T-cell (primary cell): ENCODE results near the gene RUVBL1. TPM values are rescaled to one million over a fixed set of nuclear protein-coding genes. Genes with fewer than 3 reads are reported as not detected.

ENCODE experiments used
- ATAC-seq, 4 experiments: fragments of 200-7000 bp in 3 of 4; fragments of 150-1000 bp in 1 of 4; cut with Tn5 transposase; replicated peaks in 1 of 4; 1 replicate in 3 of 4; 2 replicates in 1 of 4; pipeline ENCODE4 v1.10.0; 2021; ENCODE audit warnings: moderate library complexity in 3 of 4, mild to moderate bottlenecking in 2 of 4, moderate number of reproducible peaks in 1 of 4
- CTCF ChIA-PET, 2 donors: fragments of 300-600 bp; sonication (Branson Sonifier 250); formaldehyde crosslinking; loops; one replicate each; lab custom pipeline; 2022; ENCODE audit warnings: antibody characterized with exemption in 2 of 2; lab: Charles Lee
- POLR2A ChIA-PET, 2 donors: fragments of 300-600 bp; sonication (Branson Sonifier 250); formaldehyde crosslinking; loops; one replicate each; lab custom pipeline; 2022; ENCODE audit warnings: antibody characterized with exemption in 2 of 2; lab: Charles Lee
- DNase-seq, 35 experiments: peaks; one replicate each; pipeline versions ENCODE4 v3.0.0 to v3.0.0-alpha.2; 2013 to 2023
- H3K27ac ChIP-seq: one replicate; pipeline ENCODE4 v1.5.1; 2013; ENCODE audit warnings: low read length
- H3K27me3 ChIP-seq, 2 experiments: replicated peaks in 1 of 2; 1 replicate in 1 of 2; 2 replicates in 1 of 2; pipeline versions ENCODE4 v1.6.1 to v1.7.0; 2013; ENCODE audit warnings: low read length in 1 of 2, mixed read lengths in 1 of 2; ENCODE audit not compliant: control insufficient read depth in 2 of 2, insufficient read depth in 2 of 2; ENCODE audit errors: extremely low read depth in 1 of 2
- H3K36me3 ChIP-seq, 2 donors: 1 replicate in 1 of 2; 2 replicates in 1 of 2; pipeline versions ENCODE4 v1.6.1 to v1.7.0; 2013; ENCODE audit warnings: low read length in 1 of 2; ENCODE audit not compliant: control insufficient read depth in 2 of 2, insufficient read depth in 1 of 2; ENCODE audit errors: extremely low read depth in 1 of 2
- H3K4me1 ChIP-seq, 2 experiments: 1 replicate in 1 of 2; 2 replicates in 1 of 2; pipeline versions ENCODE4 v1.6.1 to v1.7.0; 2013; ENCODE audit warnings: low read length in 2 of 2, mixed read lengths in 1 of 2; ENCODE audit not compliant: insufficient read depth in 2 of 2, control insufficient read depth in 1 of 2; ENCODE audit errors: extremely low read depth in 1 of 2
- H3K4me3 ChIP-seq, 2 donors: 1 replicate in 1 of 2; 2 replicates in 1 of 2; pipeline versions ENCODE4 v1.5.1 to v1.7.0; 2013; ENCODE audit warnings: mild to moderate bottlenecking in 2 of 2, low read length in 1 of 2, moderate library complexity in 1 of 2; ENCODE audit not compliant: control insufficient read depth in 1 of 2; ENCODE audit errors: extremely low read depth in 1 of 2
- H3K9me3 ChIP-seq: 2 replicates; pipeline ENCODE4 v1.7.0; 2013
- H3K27ac Mint-ChIP-seq, 2 donors: one replicate each; pipeline ENCODE4 v1.8.0; 2020 to 2021; ENCODE audit warnings: mild to moderate bottlenecking in 2 of 2, mixed read lengths in 2 of 2
- H3K27me3 Mint-ChIP-seq, 2 donors: one replicate each; pipeline ENCODE4 v1.8.0; 2021 to 2022; ENCODE audit warnings: mixed read lengths in 2 of 2
- H3K36me3 Mint-ChIP-seq: one replicate; pipeline ENCODE4 v1.8.0; 2021; ENCODE audit warnings: mixed read lengths
- H3K4me1 Mint-ChIP-seq, 3 donors: one replicate each; pipeline ENCODE4 v1.8.0; 2020 to 2022; ENCODE audit warnings: mixed read lengths in 3 of 3, mild to moderate bottlenecking in 1 of 3
- H3K4me3 Mint-ChIP-seq, 3 donors: one replicate each; pipeline ENCODE4 v1.8.0; 2020 to 2022; ENCODE audit warnings: mild to moderate bottlenecking in 3 of 3, mixed read lengths in 3 of 3, moderate library complexity in 3 of 3
- H3K9me3 Mint-ChIP-seq, 3 donors: one replicate each; pipeline ENCODE4 v1.8.0; 2020 to 2022; ENCODE audit warnings: mixed read lengths in 3 of 3
- WGBS: methylation state at CpG from one replicate; pipeline ENCODE4 v1.1.5; 2013; ENCODE audit warnings: missing lambda C conversion rate; ENCODE audit not compliant: insufficient coverage; 5-methylcytosine and 5-hydroxymethylcytosine counted together
- total RNA-seq, 35 experiments: library from RNA in 6 of 35; stranded (reverse) in 6 of 35; fragments of 120-200 nt in 1 of 35; gene quantifications; one replicate each; pipeline versions ENCODE4 v1.2.1 to v1.2.4 and lab custom pipeline; 2013 to 2026

Gene RUVBL1
- total RNA-seq, 5 donors from 2014 or later (not counting 1 experiment from before 2014, with no cell fraction given), result 21.4 to 33.4 (median 29.9) TPM

DNA sequence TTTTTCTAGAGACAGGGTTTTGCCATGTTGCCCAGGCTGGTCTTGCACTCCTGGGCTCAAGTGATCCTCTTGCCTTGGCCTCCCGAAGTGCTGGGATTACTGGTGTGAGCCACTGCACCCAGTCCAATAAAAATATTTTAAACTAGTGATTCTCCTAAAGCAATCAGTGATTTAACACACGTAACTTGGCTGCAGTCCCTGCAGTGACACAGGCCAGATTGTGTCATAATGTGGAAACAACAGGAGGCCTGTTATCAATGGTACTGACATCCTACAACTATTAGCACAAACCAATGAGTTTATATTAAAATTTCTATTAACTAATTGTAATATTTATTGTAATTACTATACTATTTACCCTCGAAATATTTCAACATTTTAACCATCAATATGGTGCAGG is 73.0 kb downstream of the RUVBL1 start:
- Mint-ChIP-seq H3K4me1 (peaks cover 37 to 41% (median 39%) of the 10 kb centered on the region in 3 donors), H3K9me3 (no peaks in the 10 kb centered on the region), H3K27ac (no peak overlapping the region), H3K27me3 (peaks cover 4 to 11% of the 10 kb centered on the region in 2 donors), H3K4me3 (peak overlapping the region; percentile 88 to 98 (median 96)), H3K36me3 (peaks cover 26% of the 10 kb centered on the region)
- H3K27ac ChIP-seq, result no peak overlapping the region
- WGBS, result no CpG with 5 or more reads among the region's 3 CpGs
- H3K4me3 ChIP-seq, result no peak overlapping the region
- peaks cover 0 to 12% of the 10 kb centered on the region in 2 donors for H3K36me3 ChIP-seq
- H3K9me3 ChIP-seq, result no peaks in the 10 kb centered on the region
- CTCF ChIA-PET, result no interaction called here
- DNase-seq, result no peak
- no peak for ATAC-seq
- POLR2A ChIA-PET, result no interaction called here
- no peaks in the 10 kb centered on the region for H3K27me3 ChIP-seq
- peaks cover 26 to 28% of the 10 kb centered on the region in 2 experiments for H3K4me1 ChIP-seq

DNA sequence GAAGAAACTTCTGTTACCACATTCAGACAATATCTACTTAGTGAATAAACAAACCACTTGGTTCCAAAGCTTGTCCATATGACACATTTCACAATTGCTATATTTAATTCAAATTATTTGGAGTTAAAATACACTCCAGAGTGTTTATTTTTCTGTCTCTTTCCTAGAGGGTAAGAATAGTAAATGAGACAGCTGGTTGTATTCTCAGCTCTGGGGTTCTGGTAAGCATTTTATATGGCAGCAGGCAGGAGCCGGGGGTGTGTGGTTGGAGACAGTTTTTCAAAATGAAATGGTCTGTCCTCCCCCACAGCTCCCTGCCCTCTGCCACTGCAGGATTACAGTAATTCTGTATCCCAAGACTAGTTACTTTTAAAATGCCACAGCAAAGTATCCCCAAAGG is 82.3 kb downstream of the RUVBL1 start:
- Mint-ChIP-seq H3K4me1 (no peaks in the 10 kb centered on the region), H3K27ac (no peak overlapping the region), H3K27me3 (peaks cover 8 to 18% of the 10 kb centered on the region in 2 donors), H3K4me3 (no peak overlapping the region), H3K9me3 (no peaks in the 10 kb centered on the region), H3K36me3 (no peaks in the 10 kb centered on the region)
- H3K4me1 ChIP-seq, result no peaks in the 10 kb centered on the region
- H3K36me3 ChIP-seq, result no peaks in the 10 kb centered on the region
- ChIA-PET POLR2A (no interaction called here), CTCF (no interaction called here)
- ATAC-seq (no peak), DNase-seq (no peak)
- H3K4me3 ChIP-seq, result no peak overlapping the region
- peaks cover 0 to 13% of the 10 kb centered on the region in 2 experiments for H3K27me3 ChIP-seq
- no peaks in the 10 kb centered on the region for H3K9me3 ChIP-seq
- WGBS, result no CpG with 5 or more reads among the region's 1 CpG
- no peak overlapping the region for H3K27ac ChIP-seq

DNA sequence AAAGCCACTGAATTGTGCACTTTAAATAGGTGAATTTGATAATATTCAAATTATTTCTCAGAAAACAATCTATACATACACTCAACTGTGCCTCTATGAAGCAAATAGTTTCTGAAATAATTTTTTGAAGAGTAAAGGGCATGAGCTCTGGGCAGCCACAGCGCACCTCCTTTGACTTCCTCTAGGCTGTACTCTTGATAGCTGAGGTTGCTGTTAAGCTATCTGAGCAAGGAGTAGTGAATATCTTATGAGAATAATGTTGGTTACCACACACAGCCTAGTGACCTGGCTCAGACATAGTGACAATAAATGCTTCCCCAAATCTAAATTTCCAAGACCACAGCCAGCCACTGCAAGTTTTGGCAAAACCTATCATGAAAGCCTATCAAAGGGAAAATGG is 83.0 kb downstream of the RUVBL1 start:
- ATAC-seq, result no peak
- Mint-ChIP-seq H3K27me3 (peaks cover 8 to 14% of the 10 kb centered on the region in 2 donors), H3K4me3 (no peak overlapping the region), H3K9me3 (no peaks in the 10 kb centered on the region), H3K36me3 (no peaks in the 10 kb centered on the region), H3K4me1 (no peaks in the 10 kb centered on the region), H3K27ac (no peak overlapping the region)
- Histone ChIP-seq H3K27ac (no peak overlapping the region), H3K9me3 (no peaks in the 10 kb centered on the region), H3K4me1 (no peaks in the 10 kb centered on the region), H3K4me3 (no peak overlapping the region), H3K27me3 (peaks cover 0 to 13% of the 10 kb centered on the region in 2 experiments), H3K36me3 (no peaks in the 10 kb centered on the region)
- WGBS, result no CpG with 5 or more reads among the region's 1 CpG
- ChIA-PET POLR2A (no interaction called here), CTCF (no interaction called here)
- DNase-seq, result no peak

DNA sequence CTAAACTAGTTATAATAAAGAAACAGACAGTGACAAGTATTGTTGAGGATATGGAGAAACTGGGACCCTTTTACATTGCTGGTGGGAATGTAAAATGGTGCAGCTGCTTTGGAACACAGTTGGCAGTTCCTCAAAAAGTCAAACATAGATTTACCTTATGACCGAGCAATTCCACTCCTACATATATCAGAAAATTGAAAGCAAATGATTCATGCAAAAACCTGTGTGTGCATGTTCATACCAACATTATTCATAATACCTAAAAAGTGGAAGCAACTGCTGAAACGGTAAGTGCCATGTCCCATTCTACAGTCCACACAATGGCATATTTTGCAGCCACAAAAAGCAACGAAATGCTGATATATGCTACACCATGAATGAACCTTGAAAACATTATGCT is 83.6 kb downstream of the RUVBL1 start:
- Histone ChIP-seq H3K4me1 (no peaks in the 10 kb centered on the region), H3K36me3 (no peaks in the 10 kb centered on the region), H3K27me3 (peaks cover 0 to 12% of the 10 kb centered on the region in 2 experiments), H3K4me3 (no peak overlapping the region), H3K9me3 (no peaks in the 10 kb centered on the region), H3K27ac (no peak overlapping the region)
- Mint-ChIP-seq H3K27me3 (peaks cover 13 to 16% of the 10 kb centered on the region in 2 donors), H3K27ac (no peak overlapping the region), H3K4me1 (no peaks in the 10 kb centered on the region), H3K36me3 (no peaks in the 10 kb centered on the region), H3K4me3 (no peak overlapping the region), H3K9me3 (no peaks in the 10 kb centered on the region)
- 64% methylated on average over 2 of the region's 3 CpGs for WGBS
- ChIA-PET POLR2A (no interaction called here), CTCF (no interaction called here)
- ATAC-seq (no peak), DNase-seq (no peak)

DNA sequence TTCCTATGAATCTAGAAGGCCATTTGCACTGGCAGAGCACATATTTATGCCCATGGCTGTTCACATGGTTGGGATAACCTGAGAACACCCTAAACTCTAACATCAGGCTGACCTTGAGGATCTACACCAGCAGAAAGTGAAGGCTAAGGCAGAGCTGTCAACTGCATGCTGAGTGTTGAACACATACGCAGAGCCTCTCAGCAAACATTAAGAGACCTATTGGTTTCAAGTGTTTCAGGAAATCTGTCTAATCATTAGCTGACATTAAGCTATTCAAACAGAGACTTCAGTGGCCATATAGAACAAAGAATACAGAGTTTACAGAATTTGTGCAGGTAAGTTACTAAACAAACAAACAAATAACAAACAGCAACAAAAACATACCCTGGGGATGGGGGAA is 87.5 kb downstream of the RUVBL1 start:
- H3K4me3 ChIP-seq, result no peak overlapping the region
- ChIA-PET CTCF (interaction anchor here in 1 of 2 donors (0.7 kb wide), 1 partner anchor 42 kb away, joined by 3 read pairs; no protein-coding TSS in a partner anchor), POLR2A (no interaction called here)
- Mint-ChIP-seq H3K27me3 (peaks cover 11 to 20% of the 10 kb centered on the region in 2 donors), H3K4me1 (no peaks in the 10 kb centered on the region), H3K9me3 (no peaks in the 10 kb centered on the region), H3K4me3 (no peak overlapping the region), H3K27ac (no peak overlapping the region), H3K36me3 (no peaks in the 10 kb centered on the region)
- H3K9me3 ChIP-seq, result no peaks in the 10 kb centered on the region
- H3K4me1 ChIP-seq, result no peaks in the 10 kb centered on the region
- no CpG with 5 or more reads among the region's 1 CpG for WGBS
- ATAC-seq (no peak), DNase-seq (no peak)
- peaks cover 0 to 3% of the 10 kb centered on the region in 2 experiments for H3K27me3 ChIP-seq
- H3K36me3 ChIP-seq, result no peaks in the 10 kb centered on the region
- no peak overlapping the region for H3K27ac ChIP-seq

DNA sequence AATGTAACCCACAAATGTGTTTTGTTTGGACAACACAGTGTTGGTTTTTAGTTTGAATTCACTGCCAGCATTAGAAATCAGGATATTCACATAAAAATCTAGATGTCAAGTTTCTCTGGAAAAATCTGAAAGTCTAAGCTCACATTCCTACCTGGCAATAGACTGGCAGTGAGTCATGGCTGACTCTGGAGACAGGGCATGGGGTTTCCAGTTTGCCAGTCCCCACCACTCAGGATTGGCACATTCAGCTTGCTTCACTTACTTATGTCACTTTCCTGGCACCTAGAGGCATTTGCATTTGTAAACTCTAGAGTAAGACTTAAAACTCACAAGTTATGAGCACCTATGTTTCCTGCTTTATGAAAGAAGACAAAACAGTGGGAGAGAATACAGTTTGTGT is 90.5 kb downstream of the RUVBL1 start:
- H3K9me3 ChIP-seq, result no peaks in the 10 kb centered on the region

More for the DNA sequence above, 90.5 kb downstream of the RUVBL1 start:
- Mint-ChIP-seq H3K27ac (no peak overlapping the region), H3K27me3 (peaks cover 15 to 22% of the 10 kb centered on the region in 2 donors), H3K36me3 (no peaks in the 10 kb centered on the region), H3K4me1 (no peaks in the 10 kb centered on the region), H3K9me3 (no peaks in the 10 kb centered on the region), H3K4me3 (no peak overlapping the region)
- POLR2A ChIA-PET, result no interaction called here
- no peak for DNase-seq
- CTCF ChIA-PET, result no interaction called here
- Histone ChIP-seq H3K4me1 (no peaks in the 10 kb centered on the region), H3K4me3 (no peak overlapping the region), H3K36me3 (no peaks in the 10 kb centered on the region), H3K27ac (no peak overlapping the region), H3K27me3 (peaks cover 0 to 6% of the 10 kb centered on the region in 2 experiments)
- no peak for ATAC-seq
